GM21619 (cell line): ENCODE results near the gene EIF4A3.

ENCODE experiments used
- ATAC-seq: cut with Tn5 transposase; IDR thresholded peaks from one replicate; pipeline ENCODE4 v1.9.1; 2021; ENCODE audit not compliant: unreplicated experiment

Gene EIF4A3

GRCh38 chr17:80114758-80115157 lies 32.2 kb downstream of the EIF4A3 start:
- ATAC-seq = no peak

GRCh38 chr17:80113033-80113484 lies 33.9 kb downstream of the EIF4A3 start:
- no peak for ATAC-seq

DNA sequence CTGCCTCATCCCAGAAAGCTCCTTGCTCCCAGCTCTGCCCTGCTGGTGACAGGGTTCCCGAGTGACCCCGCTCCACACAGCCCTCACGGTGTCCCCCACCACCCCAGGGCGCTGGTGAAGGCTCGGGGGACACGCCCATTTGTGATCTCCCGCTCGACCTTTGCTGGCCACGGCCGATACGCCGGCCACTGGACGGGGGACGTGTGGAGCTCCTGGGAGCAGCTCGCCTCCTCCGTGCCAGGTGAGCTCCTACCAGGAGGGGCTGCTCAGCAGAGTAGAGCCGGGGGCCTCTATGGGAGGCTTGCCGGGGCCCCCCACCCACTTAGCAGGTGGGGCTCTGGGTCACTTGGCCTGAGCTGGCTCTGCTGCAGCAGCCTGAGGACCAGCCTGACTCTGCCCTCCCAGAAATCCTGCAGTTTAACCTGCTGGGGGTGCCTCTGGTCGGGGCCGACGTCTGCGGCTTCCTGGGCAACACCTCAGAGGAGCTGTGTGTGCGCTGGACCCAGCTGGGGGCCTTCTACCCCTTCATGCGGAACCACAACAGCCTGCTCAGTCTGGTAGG lies 34.4 kb downstream of the EIF4A3 start:
- no peak for ATAC-seq

GRCh38 chr17:80111702-80112470 lies 35.0 kb downstream of the EIF4A3 start:
- ATAC-seq = no peak

- ATAC-seq = no peak
Observed at GRCh38 chr17:80110927-80111701, 35.8 kb downstream of the EIF4A3 start.

DNA sequence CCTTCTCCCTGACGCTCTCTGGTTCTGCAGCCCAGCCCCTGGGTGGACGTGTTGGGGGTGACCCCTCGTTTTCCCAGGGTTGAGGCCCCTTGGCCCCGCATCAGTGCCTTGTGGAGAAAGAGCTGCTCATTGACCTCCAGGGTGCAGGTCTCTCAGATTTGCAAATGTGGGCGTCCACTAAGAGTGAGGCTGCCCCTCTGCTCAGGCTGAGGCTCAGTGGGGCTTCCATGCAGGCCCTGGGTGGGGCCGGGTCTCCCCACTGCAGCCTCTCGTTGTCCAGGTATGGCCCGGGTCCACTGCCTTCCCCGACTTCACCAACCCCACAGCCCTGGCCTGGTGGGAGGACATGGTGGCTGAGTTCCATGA lies 36.5 kb downstream of the EIF4A3 start:
- no peak for ATAC-seq

GRCh38 chr17:80109713-80110446 lies 37.0 kb downstream of the EIF4A3 start:
- no peak for ATAC-seq

DNA sequence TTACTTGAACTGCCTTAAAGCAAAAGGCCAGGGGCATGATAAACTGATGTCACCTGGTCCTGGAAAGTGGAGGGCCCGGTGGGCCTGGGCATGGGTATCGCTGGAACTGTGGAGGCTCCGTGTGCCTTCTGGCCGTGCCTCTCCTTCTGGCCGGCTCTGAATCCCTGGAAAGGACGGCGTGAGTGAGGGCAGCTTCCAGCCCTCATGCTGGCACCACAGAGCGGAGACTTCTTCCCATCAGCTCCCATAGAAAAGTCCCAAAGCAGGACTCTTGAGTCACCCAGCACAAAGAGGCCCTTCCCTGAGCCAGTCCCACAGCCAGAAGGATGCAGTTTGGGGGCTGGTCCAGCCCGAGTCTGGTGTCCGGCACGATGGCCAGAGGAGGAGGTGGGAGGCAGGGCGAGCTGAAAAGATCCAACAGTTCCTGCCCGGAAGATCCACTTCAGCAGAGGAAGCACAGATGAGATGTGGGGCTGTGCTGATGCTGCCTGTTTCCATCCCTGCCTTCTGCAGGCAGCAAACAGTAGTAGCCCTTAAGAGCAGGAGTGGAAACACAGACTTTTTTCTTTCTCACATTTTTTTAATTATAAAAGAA lies 37.8 kb downstream of the EIF4A3 start:
- no peak for ATAC-seq

GRCh38 chr17:80108036-80108971 lies 38.6 kb downstream of the EIF4A3 start:
- no peak for ATAC-seq

DNA sequence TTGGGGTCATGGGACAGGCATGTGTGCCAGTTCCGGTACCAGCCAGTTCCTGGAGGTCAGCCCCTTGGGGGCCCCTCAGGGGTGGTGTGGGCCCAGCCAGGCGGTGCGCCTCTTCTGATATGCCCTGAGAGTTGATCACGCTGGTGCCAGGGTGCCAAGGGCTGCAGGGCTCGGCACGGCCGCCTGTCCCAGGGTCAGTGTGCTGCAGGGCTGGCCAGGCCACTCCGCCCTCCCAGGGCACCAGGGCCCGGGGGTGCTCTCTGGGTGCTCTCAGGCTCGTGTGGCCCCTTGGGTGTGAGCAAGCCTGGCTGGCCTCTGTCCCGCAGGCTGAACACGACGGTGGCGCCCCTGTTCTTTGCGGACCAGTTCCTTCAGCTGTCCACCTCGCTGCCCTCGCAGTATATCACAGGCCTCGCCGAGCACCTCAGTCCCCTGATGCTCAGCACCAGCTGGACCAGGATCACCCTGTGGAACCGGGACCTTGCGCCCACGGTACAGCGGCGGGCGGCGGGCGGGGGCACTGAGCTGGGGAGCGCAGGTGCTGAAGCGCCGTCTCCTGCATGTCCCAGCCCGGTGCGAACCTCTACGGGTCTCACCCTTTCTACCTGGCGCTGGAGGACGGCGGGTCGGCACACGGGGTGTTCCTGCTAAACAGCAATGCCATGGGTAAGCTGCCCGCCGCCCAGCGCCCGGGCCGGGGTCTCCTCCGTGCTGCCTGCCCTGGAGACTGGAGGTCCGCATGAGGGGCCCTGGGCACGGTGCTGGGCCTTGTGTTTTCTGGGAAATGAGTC lies 39.5 kb downstream of the EIF4A3 start:
- ATAC-seq = no peak

GRCh38 chr17:80106751-80107150 lies 40.2 kb downstream of the EIF4A3 start:
- no peak for ATAC-seq

DNA sequence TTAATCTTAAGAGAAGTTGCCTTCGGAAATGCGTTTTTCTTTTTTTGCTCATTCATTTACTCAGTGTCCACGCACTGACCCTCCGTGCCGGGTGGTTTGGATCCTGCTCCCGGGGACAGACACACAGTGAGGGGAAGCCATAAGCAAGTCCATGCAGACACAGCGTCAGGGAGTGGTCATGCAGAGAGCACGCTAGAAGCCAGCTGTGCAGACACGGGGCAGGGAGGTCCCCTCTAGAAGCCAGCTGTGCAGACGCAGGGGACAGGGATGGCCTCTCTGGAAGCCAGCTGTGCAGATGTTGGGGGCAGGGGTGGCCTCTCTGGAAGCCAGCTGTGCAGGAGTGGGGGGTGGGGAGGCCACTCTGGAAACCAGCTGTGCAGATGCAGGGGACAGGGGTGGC lies 40.8 kb downstream of the EIF4A3 start:
- ATAC-seq = no peak

GRCh38 chr17:80105762-80106161 lies 41.2 kb downstream of the EIF4A3 start:
- no peak for ATAC-seq

- no peak for ATAC-seq
Observed at GRCh38 chr17:80104956-80105375, 42.0 kb downstream of the EIF4A3 start.

DNA sequence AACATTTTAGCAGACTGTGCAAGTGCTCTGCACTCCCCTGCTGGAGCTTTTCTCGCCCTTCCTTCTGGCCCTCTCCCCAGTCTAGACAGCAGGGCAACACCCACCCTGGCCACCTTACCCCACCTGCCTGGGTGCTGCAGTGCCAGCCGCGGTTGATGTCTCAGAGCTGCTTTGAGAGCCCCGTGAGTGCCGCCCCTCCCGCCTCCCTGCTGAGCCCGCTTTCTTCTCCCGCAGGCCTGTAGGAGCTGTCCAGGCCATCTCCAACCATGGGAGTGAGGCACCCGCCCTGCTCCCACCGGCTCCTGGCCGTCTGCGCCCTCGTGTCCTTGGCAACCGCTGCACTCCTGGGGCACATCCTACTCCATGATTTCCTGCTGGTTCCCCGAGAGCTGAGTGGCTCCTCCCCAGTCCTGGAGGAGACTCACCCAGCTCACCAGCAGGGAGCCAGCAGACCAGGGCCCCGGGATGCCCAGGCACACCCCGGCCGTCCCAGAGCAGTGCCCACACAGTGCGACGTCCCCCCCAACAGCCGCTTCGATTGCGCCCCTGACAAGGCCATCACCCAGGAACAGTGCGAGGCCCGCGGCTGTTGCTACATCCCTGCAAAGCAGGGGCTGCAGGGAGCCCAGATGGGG lies 42.5 kb downstream of the EIF4A3 start:
- no peak for ATAC-seq

DNA sequence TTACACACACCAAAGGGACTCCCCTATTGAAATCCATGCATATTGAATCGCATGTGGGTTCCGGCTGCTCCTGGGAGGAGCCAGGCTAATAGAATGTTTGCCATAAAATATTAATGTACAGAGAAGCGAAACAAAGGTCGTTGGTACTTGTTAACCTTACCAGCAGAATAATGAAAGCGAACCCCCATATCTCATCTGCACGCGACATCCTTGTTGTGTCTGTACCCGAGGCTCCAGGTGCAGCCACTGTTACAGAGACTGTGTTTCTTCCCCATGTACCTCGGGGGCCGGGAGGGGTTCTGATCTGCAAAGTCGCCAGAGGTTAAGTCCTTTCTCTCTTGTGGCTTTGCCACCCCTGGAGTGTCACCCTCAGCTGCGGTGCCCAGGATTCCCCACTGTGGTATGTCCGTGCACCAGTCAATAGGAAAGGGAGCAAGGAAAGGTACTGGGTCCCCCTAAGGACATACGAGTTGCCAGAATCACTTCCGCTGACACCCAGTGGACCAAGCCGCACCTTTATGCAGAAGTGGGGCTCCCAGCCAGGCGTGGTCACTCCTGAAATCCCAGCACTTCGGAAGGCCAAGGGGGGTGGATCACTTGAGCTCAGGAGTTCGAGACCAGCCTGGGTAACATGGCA lies 43.4 kb downstream of the EIF4A3 start:
- no peak for ATAC-seq

GRCh38 chr17:80102664-80103448 lies 44.1 kb downstream of the EIF4A3 start:
- ATAC-seq = no peak
